HepG2 (cell line): ENCODE data around the gene FLOT2. TPM values are rescaled to one million over a fixed set of nuclear protein-coding genes. Genes with fewer than 3 reads are reported as not detected.
A peak's percentile ranks its signal among the peaks of the same experiment; 100 is the strongest.

Experiments used
- EEA1 ChIP-seq: sonication (generic); formaldehyde crosslinking; IDR thresholded peaks from 2 replicates; pipeline ENCODE4 v1.5.1; 2020; ENCODE audit warnings: mild to moderate bottlenecking, missing genetic modification reagents, borderline replicate concordance
- HDAC1 ChIP-seq: sonication (generic); formaldehyde crosslinking; IDR thresholded peaks from 2 replicates; pipeline ENCODE4 v1.5.1; 2020; ENCODE audit warnings: mild to moderate bottlenecking, missing genetic modification reagents
- HNRNPK ChIP-seq: fragments of 200-400 bp; formaldehyde crosslinking; IDR thresholded peaks from 2 replicates; pipeline ENCODE4 v1.6.1; 2018; ENCODE audit warnings: low read length, low read depth, moderate library complexity, mild to moderate bottlenecking; ENCODE audit not compliant: poor library complexity, severe bottlenecking
- KLF13 ChIP-seq: sonication (generic); formaldehyde crosslinking; IDR thresholded peaks from 2 replicates; pipeline ENCODE4 v1.4.0; 2020; ENCODE audit warnings: mild to moderate bottlenecking, missing genetic modification reagents
- POLR2AphosphoS5 ChIP-seq: IDR thresholded peaks from 2 replicates; pipeline ENCODE4 v1.6.1; 2012; ENCODE audit warnings: low read depth, low read length
- ZBTB42 ChIP-seq: sonication (generic); formaldehyde crosslinking; IDR thresholded peaks from 2 replicates; pipeline ENCODE4 v1.5.0; 2020; ENCODE audit warnings: mild to moderate bottlenecking, missing genetic modification reagents
- ZC3H4 ChIP-seq: sonication (generic); formaldehyde crosslinking; IDR thresholded peaks from 2 replicates; pipeline ENCODE4 v1.4.0; 2020; ENCODE audit warnings: missing genetic modification reagents, borderline replicate concordance
- ZNF136 ChIP-seq: sonication (generic); formaldehyde crosslinking; IDR thresholded peaks from 2 replicates; pipeline ENCODE4 v1.8.1; 2022; ENCODE audit warnings: low read depth, mild to moderate bottlenecking, moderate library complexity, missing genetic modification reagents
- ZNF343 ChIP-seq: sonication (generic); formaldehyde crosslinking; IDR thresholded peaks from 2 replicates; pipeline ENCODE4 v1.4.0; 2020; ENCODE audit warnings: mild to moderate bottlenecking, missing genetic modification reagents
- ZNF446 ChIP-seq: sonication (generic); formaldehyde crosslinking; IDR thresholded peaks from 2 replicates; pipeline ENCODE4 v1.5.0; 2020; ENCODE audit warnings: mild to moderate bottlenecking, missing genetic modification reagents
- ZNF883 ChIP-seq: sonication (generic); formaldehyde crosslinking; IDR thresholded peaks from 2 replicates; pipeline ENCODE4 v1.5.1; 2020; ENCODE audit warnings: mild to moderate bottlenecking, missing genetic modification reagents; ENCODE audit errors: not compliant biosample characterization
- polyA plus RNA-seq, 8 experiments: library from polyadenylated mRNA; depleted of rRNA in 3 of 8; stranded (reverse) in 7 of 8; unstranded in 1 of 8; fragments of >200 nt; fragmentation: Illumina TruSeq in 4 of 8; extraction: Trizol in 4 of 8; gene quantifications; 2 replicates each; pipeline versions ENCODE4 v1.2.1 to v1.2.3, GENCODE V29; 2011 to 2016; ENCODE audit warnings: low read depth in 4 of 8, missing spikeins in 1 of 8, mixed read lengths in 1 of 8; ENCODE audit not compliant: insufficient read depth in 1 of 8
- total RNA-seq, 5 experiments: library from RNA; depleted of rRNA; stranded (reverse); fragments of >200 nt; fragmentation: Illumina TruSeq; extraction: Trizol; gene quantifications; 2 replicates each; pipeline ENCODE4 v1.2.3, GENCODE V29; 2016; ENCODE audit warnings: low read depth in 1 of 5
- TF ChIP-seq, protein P1 (sequence below): sonication (generic); formaldehyde crosslinking; IDR thresholded peaks from 2 replicates; pipeline ENCODE4 v1.4.0; 2020; ENCODE audit warnings: missing genetic modification reagents
- TF ChIP-seq, protein P2 (sequence below): sonication (generic); formaldehyde crosslinking; IDR thresholded peaks from 2 replicates; pipeline ENCODE4 v1.5.0; 2020; ENCODE audit warnings: missing genetic modification reagents, mild to moderate bottlenecking, borderline replicate concordance
- TF ChIP-seq, protein P3 (sequence below): sonication (generic); formaldehyde crosslinking; IDR thresholded peaks from 2 replicates; pipeline ENCODE4 v1.5.1; 2020; ENCODE audit warnings: mild to moderate bottlenecking, moderate library complexity, missing genetic modification reagents
- TF ChIP-seq, protein P4 (sequence below), 2 experiments: sonication (generic) in 1 of 2; formaldehyde crosslinking in 1 of 2; IDR thresholded peaks; 2 replicates each; pipeline versions ENCODE4 v1.4.0 to v1.6.1; 2018 to 2020; ENCODE audit warnings: missing genetic modification reagents in 2 of 2, borderline replicate concordance in 1 of 2, low read depth in 1 of 2, mild to moderate bottlenecking in 1 of 2, missing biosample characterization in 1 of 2
- TF ChIP-seq, protein P5 (sequence below): sonication (generic); formaldehyde crosslinking; IDR thresholded peaks from 2 replicates; pipeline ENCODE4 v1.4.0; 2020; ENCODE audit warnings: missing genetic modification reagents, low read depth, mild to moderate bottlenecking, borderline replicate concordance

Gene FLOT2
- total and polyA plus RNA-seq, 2 of the 13 experiments (the other 11 are each of a cell fraction or from before 2014, with no cell fraction given) = 54.3 to 54.5 TPM

- TF ChIP-seq, protein P1, sequence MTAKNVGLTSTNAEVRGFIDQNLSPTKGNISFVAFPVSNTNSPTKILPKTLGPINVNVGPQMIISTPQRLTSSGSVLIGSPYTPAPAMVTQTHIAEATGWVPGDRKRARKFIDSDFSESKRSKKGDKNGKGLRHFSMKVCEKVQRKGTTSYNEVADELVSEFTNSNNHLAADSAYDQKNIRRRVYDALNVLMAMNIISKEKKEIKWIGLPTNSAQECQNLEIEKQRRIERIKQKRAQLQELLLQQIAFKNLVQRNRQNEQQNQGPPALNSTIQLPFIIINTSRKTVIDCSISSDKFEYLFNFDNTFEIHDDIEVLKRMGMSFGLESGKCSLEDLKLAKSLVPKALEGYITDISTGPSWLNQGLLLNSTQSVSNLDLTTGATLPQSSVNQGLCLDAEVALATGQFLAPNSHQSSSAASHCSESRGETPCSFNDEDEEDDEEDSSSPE (CRISPR knock-in tag) = 0 out of 2 replicates have a peak, but pooled peaks have one; percentile 37
- TF ChIP-seq ZC3H4 = no peak
- 0 out of 2 replicates have a peak, but pooled peaks have one; percentile 39 for TF ChIP-seq ZNF136
- TF ChIP-seq ZNF883 = peak; percentile 70
- 0 out of 2 replicates have a peak, but pooled peaks have one; percentile 29 for TF ChIP-seq ZNF446 (CRISPR knock-in tag)
- TF ChIP-seq ZBTB42 (CRISPR knock-in tag) = peak; percentile 37; the same call in 1 of the 2 replicates
- TF ChIP-seq KLF13 (CRISPR knock-in tag) = 0 out of 2 replicates have a peak, but pooled peaks have one; percentile 28
- TF ChIP-seq, protein P2, sequence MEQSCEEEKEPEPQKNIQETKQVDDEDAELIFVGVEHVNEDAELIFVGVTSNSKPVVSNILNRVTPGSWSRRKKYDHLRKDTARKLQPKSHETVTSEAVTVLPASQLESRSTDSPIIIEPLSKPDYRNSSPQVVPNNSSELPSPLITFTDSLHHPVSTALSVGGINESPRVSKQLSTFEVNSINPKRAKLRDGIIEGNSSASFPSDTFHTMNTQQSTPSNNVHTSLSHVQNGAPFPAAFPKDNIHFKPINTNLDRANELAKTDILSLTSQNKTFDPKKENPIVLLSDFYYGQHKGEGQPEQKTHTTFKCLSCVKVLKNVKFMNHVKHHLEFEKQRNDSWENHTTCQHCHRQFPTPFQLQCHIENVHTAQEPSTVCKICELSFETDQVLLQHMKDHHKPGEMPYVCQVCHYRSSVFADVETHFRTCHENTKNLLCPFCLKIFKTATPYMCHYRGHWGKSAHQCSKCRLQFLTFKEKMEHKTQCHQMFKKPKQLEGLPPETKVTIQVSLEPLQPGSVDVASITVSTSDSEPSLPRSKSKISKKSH = peak; percentile 60; the same call in 1 of the 2 replicates
- TF ChIP-seq, protein P3, sequence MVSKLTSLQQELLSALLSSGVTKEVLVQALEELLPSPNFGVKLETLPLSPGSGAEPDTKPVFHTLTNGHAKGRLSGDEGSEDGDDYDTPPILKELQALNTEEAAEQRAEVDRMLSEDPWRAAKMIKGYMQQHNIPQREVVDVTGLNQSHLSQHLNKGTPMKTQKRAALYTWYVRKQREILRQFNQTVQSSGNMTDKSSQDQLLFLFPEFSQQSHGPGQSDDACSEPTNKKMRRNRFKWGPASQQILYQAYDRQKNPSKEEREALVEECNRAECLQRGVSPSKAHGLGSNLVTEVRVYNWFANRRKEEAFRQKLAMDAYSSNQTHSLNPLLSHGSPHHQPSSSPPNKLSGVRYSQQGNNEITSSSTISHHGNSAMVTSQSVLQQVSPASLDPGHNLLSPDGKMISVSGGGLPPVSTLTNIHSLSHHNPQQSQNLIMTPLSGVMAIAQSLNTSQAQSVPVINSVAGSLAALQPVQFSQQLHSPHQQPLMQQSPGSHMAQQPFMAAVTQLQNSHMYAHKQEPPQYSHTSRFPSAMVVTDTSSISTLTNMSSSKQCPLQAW (CRISPR knock-in tag) = peak; percentile 15; the same call in 1 of the 2 replicates
- TF ChIP-seq, protein P4, sequence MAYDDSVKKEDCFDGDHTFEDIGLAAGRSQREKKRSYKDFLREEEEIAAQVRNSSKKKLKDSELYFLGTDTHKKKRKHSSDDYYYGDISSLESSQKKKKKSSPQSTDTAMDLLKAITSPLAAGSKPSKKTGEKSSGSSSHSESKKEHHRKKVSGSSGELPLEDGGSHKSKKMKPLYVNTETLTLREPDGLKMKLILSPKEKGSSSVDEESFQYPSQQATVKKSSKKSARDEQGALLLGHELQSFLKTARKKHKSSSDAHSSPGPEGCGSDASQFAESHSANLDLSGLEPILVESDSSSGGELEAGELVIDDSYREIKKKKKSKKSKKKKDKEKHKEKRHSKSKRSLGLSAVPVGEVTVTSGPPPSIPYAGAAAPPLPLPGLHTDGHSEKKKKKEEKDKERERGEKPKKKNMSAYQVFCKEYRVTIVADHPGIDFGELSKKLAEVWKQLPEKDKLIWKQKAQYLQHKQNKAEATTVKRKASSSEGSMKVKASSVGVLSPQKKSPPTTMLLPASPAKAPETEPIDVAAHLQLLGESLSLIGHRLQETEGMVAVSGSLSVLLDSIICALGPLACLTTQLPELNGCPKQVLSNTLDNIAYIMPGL (CRISPR knock-in tag; IDR thresholded peaks at IDR 0.05; ENCODE audit: borderline replicate concordance in 1 of 2, low read depth in 1 of 2) = peak; percentile 39 to 80; a peak in 3 of 4 replicates
- peak; percentile 59 for TF ChIP-seq HNRNPK
- TF ChIP-seq, protein P5, sequence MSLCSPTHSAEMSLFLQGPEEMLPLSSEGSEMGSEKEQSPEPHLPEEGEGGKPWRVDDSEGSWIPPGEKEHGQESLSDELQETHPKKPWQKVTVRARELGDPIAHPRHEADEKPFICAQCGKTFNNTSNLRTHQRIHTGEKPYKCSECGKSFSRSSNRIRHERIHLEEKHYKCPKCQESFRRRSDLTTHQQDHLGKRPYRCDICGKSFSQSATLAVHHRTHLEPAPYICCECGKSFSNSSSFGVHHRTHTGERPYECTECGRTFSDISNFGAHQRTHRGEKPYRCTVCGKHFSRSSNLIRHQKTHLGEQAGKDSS (CRISPR knock-in tag) = peak; percentile 50; the same call in 1 of the 2 replicates
- TF ChIP-seq ZNF343 = peak; percentile 72; the same call in 1 of the 2 replicates
- peak; percentile 70 for TF ChIP-seq POLR2AphosphoS5
- no peak for TF ChIP-seq EEA1 (CRISPR knock-in tag)
- TF ChIP-seq HDAC1 (CRISPR knock-in tag) = peak; percentile 55; the same call in 1 of the 2 replicates
Measured at GRCh38 chr17:28842282-28843012, 55.1 kb downstream of the FLOT2 start, which contains the start of gene FAM222B (continued).
